Activated CD4-positive, alpha-beta T cell treated with anti-CD3 and anti-CD28 coated beads, Interleukin-2, amount 50 U/mL, for 24 hours (primary cell): ENCODE measurements around the gene STK39.

Experiments used
- DNase-seq, 2 donors: peaks; one replicate each; pipeline ENCODE4 v3.0.0-alpha.2; 2020; ENCODE audit warnings: low read depth in 1 of 2, low spot score in 1 of 2

STK39 gene

DNA sequence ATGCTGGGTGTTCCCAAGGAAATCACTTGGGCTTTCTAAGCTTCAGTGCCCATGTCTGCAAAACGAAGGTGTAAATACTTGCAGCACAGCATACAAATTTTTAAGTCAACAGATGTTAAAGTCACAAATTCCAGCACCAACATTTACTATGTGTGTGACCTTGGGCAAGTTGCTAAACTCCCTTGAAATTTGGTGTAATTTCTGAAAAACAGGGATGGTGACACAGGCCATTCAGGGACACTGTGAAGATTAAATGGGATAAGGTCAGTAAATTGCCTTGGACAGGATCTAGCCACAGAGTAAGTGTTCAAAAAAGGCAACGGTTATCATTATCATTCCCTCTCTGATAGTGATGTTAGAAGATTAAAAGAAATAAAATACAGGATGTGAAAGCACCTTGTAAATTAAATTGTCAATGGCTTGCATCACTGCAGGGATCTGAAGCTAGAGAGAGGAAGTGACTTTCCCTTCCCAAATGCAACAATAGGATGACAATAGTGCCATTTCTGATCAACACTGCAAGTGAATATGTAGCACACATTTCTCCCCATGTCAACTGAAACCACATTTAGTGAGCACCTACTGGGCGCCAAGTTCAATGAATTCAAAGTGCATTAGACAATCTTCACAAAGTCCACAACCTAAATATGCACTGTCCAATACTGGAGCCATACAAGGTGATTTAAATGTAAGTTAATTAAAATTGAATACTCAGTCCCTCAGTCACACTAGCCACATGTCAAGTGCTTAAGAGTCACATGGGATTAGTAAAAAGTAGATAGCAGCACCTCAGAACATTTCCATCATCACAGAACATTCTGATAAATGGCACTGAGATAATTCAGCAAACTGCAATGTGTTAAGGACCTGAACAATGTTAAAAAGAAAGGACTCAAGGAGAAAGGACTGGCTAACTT is 81.2 kb downstream of the STK39 start:
- no peak for DNase-seq

DNA sequence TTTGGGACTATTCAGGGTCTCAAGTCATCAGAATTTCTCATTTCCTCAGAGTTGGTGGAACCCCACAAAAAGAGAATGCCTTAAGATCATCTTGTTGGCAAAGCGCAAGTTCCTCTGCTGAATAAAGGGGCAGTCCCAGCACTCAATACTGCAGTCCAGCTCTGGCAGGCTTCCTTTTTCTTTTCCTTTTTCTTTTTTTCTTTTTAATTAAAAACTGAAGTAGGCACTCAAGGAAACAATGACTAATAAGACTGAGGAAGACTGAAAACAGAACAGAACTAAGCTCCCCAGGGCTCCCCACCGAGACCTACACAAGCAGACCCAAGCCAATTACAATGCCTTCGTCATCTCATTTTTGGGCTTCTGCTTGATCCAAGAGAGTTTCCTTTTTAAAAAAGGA is 82.0 kb downstream of the STK39 start:
- DNase-seq = no peak

DNA sequence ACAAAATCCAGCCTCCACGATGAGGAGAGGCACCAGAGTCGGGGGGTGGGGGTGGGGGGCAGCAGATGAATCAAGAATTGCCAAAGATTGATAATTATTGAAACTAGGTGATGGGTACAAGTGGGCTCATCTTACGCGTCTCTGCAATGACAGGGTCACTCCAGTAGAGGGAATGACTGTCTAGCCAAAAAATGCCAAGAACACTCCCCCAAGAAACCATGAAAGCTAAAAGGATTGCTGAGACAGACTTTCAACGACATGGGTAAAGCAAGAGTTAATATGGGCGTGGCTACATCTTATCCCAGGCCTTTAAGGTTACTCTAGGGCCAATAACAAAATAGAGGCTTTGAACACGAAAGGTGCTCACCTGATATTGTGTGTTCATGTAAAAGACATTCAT is 86.5 kb downstream of the STK39 start:
- no peak for DNase-seq

- no peak for DNase-seq
Measured at GRCh38 chr2:168159754-168160585, 87.4 kb downstream of the STK39 start.

- no peak for DNase-seq
Measured at GRCh38 chr2:168158586-168158985, 88.8 kb downstream of the STK39 start.

DNA sequence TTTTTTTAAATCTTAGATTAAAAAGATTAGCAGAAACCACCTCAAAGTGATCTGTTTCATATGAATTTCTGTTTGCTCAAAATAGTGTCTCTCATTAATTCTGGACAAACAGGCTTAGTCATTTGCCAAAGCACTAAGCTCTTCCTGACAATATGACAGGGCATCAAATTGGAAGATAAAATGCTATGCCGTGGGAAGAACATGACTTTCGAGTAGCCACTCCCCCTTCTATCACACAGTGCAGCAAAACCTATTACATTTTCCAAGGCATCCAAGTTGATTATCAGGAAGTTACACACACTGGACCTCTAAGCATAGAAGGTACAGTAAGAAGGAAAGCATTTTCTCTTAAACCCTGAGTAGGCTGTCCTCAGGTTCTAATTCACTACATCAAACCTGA is 89.5 kb downstream of the STK39 start:
- no peak for DNase-seq

DNA sequence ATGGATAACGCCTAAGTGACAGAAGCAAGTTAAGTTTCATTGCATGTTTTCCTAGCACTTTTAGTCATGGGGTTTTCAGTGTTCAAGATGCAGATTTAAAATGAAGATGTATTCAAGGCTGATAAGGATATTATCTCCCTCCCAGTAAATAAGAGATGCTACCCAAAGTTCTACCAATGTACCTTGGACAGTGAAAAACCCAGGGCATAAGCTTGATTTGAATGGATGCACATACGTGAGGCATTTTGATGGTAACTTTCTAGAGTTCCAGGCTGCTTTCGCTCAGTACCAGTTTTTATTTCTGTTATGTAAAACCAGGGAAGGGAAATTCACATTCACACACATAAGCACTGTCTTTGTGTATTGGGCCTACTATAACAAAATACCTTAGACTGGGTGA is 90.3 kb downstream of the STK39 start:
- DNase-seq = no peak

DNA sequence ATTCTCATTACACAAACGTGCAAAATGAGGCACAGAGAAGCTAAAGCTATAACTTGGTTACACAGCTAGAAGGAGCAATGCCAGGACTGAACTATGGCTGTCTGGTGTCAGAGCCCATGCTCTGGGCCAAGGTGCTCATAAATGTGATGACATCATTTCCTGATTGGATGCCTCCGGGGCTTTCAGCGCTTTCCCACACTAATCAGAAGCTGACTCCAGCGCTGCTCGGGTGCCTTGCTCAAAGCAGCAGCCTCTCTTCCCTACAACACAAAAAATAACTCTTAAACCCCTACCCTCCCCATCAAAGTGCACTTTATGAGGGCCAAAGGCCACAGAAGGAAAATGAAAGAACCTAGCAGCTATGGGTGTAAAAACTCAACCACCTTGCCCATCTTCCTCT is 90.7 kb downstream of the STK39 start:
- no peak for DNase-seq

GRCh38 chr2:168155680-168156079 is 91.7 kb downstream of the STK39 start:
- no peak for DNase-seq

DNA sequence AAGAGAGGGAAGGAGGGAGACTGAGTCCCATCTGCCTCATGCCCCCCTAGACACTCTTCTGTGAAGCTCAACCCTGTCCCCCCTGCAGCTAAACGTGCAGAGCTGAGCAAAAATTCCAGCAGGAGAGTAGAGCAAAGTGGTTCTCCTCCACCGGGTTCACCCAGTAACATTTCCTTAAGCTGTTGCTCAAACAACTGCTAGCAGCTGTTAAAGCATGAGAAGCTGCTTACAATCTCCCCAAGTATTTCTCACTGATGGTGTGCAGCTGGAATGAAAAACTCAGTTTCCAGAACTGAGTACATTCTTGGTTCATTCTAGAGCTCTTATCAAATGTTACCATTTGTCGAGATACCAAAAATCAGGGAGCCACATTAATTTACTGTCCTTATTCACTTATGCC is 92.3 kb downstream of the STK39 start:
- DNase-seq = no peak

GRCh38 chr2:168152902-168153530 is 94.4 kb downstream of the STK39 start:
- no peak for DNase-seq

DNA sequence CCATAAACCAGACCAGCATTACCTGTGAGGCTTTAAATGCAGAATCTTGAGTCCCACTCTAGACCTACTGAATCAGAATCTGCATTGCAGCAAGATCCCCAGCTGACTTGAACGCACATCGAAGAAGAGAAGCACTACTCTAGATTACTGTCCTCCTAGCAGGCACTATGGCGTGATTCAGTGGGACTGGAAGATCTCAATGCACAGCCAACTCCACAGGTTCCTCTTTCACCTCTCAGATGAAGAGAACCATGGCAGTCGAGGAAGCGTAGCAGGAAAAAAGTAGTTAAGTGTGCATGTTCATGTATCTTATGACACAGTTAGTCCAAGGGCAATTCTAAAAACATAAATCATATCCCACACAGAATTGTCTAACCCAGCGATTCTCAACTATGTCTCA is 97.4 kb downstream of the STK39 start:
- DNase-seq = no peak

DNA sequence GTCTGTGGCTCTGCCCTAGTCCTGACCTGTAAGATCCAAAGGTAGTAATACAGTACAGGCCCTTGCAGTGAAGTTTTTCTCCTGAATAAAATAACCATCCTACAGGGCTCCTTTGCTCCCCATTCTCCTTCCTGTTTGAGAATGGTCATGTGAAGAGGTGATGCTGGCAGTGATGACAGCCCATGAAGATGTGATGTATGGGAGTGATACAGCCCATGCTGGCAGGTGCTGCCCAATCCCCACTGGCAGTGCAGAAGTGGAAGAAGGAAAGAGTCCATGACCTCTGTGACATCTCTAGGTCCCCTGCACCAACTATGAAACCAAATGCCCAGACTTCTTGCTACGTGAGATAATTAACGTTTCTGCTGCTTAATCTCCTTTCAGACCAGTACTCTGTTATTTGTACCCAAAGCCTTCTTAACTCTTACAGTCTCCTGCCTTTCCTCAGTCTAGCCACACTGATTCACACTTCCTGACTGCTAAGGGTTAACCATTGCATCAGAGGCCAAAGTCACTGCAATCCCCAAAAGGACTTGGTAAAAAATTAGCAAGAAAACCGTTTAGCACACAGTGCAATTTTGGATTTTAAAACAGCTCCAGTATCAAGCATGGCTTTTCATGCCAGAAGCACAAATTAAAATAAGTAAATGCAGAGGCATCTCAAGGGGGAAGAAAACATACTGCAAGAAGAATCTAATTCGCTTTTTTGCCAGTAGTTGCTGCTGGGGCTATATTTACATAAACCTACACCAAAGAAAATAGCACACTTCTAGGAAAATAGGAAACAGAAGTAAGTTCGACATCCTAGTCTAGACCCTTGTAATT is 98.0 kb downstream of the STK39 start:
- DNase-seq = no peak

GRCh38 chr2:168147830-168148794 is 99.3 kb downstream of the STK39 start:
- no peak for DNase-seq

GRCh38 chr2:168146892-168147810 is 100.2 kb downstream of the STK39 start:
- no peak for DNase-seq

- no peak for DNase-seq
Measured at GRCh38 chr2:168145426-168146310, 101.7 kb downstream of the STK39 start.

DNA sequence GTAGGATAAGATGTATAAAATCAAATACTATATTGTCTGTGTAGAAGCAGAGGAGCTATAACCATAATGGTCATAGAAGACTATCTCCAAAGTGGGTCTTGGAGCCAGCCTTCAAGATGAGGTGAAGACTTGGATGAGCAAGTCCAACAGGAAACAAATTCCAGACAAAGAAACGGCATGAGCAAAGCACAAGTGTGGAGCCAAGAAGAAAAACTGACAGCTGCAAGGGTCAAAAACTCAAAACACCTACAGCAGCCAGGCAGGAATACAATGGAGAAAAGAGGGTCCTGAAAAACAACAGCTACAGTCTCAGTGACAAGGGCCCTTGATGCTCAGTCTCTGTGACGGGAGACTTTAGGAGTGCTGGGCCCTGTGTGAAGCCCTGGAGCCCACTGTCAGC is 102.4 kb downstream of the STK39 start:
- no peak for DNase-seq

GRCh38 chr2:168143813-168144212 is 103.6 kb downstream of the STK39 start:
- DNase-seq = no peak
